GM19372 (cell line): ENCODE measurements around the gene ERC1.

Source experiments
- ATAC-seq: cut with Tn5 transposase; IDR thresholded peaks from one replicate; pipeline ENCODE4 v1.9.1; 2021; ENCODE audit warnings: mild to moderate bottlenecking, low read depth, moderate library complexity; ENCODE audit not compliant: unreplicated experiment

ERC1 gene

DNA sequence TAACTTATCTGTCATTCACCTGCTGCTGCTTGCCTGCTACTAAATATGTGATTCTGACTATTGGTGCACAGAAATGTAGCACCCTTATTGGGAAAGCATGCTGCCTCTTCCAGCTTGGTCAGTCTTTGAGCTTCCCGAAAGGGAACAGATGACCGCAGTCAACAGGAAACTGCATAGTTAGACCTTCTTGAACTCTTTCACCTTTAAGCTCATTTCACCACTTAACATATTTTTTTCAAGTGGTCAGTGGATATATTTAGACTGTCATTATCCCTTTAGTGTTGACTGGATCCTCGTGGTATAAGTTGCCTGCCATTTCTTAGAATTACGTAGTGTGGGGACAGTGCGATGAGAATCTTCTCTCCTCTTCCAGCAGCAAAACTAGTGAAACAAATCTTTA, 378.4 kb downstream of the ERC1 start:
- no peak for ATAC-seq

DNA sequence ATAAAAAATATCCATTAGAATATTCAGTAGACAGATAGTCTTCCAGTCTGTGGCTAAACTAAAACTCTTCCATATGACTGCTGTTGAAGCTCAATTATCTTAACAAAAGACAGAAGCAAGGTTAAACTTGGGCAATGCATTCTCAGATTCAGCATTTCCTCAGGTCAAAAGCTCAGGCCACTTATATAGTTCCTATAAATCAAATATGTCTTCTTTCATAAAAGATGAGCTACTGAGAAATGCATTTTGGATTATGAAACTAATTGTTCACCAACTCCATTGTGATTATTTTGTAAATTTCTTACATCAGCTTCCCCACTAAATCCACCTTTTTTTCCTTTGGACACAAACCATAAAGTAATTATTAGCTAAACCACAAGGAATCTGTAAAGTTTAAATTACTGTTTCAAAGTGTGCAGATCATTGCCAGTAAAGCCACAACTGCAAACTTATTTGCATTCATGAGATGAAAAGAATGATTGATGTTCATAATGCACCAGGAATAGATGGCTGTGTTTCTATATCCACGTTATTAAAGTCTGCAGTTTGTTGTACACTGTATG, 379.0 kb downstream of the ERC1 start:
- no peak for ATAC-seq

DNA sequence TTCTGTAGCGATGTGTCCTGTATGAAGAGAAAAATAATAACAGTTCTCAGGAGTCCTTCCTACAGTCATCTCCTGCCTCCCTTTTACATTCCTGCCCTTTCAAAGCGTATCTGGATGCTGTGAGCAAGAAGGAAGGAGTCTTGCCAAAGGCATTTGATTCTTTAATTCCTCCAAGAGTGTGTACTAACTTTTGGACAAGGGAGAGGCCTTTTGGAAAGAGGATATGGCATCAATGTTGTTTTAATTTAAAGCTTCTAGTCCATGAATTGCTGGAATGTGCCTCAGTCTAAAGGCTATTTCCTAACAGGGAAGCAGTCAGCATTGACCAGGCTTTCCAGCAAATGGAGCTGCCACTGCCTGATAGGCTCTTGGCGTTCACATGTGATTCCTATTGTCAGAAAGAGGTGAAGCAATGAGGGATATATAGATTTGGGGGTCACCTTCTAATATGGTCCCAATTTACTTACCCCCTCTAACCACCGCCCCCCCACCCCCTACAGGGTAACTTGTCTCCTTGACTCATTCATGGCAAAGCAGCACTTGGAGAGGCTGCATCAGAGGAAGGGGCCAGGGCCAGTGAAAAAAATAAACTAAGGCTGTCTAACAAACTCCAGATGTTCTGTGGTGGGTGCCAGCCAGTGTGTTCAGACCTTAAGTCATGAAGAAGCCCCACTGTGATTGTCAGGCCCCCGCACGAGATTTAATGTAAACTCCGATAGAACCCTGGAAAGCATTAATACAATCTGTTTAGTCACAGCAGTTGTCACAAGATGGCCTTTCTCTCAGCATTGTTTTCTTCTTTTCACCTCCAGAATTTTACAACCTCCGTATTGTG, 383.1 kb downstream of the ERC1 start:
- ATAC-seq = no peak

DNA sequence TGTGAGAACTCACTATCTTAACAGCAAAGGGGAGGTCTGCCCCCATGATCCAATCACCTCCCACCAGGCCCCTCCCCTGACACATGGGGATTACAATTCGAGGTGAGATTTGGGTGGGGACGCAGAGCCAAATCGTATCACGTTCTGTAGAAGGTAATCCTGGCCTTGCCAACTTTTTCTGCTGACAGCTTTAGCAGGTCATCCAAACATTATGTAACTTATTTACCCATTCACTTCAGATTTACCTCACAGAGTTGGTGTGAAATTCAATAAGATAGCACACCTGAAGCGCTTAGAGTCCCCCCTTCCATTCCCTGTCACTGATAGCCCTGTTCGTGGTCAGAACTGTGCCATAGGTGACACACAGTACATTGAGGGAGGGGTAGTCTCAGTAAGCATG, 384.3 kb downstream of the ERC1 start:
- no peak for ATAC-seq

DNA sequence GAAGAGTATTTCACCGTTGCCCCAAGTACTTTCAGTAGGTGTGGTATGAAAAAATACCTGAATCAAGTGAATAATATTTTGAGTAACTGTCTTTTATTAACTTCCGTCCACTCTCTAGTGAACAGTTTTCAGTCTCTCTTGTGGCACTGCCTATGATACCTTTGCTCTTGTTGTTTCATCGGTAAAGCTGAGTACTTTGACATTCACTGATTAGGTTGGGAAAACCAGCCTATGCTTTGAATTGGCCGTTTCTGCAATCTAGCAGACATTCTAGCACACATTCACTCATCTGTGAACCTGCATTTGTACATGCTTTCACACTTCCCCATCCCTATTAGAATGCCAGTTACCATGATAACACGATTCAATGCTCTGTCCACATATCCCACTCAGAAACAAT, 386.1 kb downstream of the ERC1 start:
- no peak for ATAC-seq

DNA sequence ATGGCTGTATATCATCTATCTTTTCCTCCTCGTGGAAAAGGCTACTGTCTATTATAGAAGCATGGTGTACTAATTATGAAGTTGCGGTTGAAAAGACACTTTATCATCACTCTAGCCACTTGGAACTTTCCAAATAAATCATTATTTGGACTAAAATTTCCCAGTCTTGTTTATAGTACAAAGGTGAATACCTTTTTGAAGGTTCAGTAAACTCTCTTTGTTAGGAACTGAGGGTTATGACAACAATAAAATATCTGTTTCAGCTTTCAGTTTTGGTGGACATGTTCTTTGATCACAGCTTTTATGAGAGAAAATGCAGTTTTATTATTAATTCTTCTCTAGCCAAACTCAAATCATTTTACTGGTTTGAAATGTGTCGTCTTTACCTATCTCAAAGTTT, 386.7 kb downstream of the ERC1 start:
- ATAC-seq = no peak

DNA sequence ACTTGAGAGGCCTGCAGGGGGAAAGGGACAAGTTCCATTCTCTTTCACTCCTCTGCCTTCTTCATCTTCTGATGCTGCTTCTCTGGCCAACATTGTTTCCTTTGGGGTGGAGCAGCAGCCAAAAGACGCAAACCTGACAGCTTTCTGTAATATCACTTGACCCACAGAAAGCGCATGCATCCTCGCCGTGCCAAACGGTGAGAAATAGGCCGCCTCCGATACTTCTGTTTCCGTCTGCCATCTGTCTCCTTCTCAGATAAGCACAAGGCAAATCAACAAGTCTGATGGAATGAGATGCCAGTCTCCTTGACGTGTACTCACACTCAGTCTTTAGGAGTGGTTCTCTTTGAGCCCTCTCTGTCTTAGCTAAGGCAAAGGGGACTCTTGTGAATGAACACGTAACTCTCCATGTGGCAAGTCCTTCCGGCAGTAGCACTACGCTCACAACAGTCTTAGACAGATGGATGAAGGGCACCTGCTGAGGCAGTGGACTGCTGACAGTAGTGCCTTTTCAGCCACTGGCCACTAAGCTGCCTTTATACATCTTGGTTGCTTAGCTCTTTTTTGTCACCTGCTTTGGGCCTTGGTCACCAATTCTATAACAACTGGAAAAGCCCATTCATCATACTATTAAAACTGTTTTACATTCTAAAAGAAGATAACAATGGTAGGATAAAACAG, 389.3 kb downstream of the ERC1 start:
- ATAC-seq = no peak

DNA sequence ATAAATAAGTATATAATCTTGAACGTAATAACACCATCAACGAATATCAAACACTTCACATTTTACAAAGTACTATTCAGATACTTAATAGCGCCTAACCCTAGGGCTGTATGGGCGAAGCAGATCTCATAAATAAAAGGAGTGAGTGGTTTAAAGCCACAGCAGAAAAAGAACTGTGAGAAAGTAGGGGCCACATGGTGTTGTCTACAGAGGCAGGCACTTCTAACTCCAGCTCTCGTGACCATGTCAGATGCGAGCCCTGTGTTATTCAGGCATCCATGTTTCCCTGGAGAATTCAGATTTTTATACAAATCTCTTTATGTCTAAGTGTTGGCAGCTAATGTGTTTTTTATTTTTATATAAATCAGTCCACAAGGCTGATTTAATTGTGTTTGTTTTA, 391.1 kb downstream of the ERC1 start:
- no peak for ATAC-seq

DNA sequence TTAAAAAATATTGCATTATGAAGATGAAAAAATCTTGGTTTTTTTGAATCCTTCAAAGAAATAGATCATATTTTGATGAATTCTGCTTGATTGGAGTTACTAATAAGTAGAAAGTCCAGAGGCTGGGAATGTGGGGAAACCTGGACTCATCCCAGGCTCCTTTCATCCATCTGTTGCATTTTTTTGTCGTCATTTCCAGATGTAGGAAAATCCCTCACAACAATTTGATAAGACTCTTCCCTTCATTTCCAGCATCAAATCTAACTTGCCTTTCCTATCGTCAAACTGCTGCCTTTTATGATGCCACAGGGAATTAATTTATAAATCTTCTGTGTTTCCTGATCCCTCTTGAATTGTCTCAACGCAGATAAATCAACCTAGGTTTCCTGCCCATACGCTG, 391.8 kb downstream of the ERC1 start:
- no peak for ATAC-seq

DNA sequence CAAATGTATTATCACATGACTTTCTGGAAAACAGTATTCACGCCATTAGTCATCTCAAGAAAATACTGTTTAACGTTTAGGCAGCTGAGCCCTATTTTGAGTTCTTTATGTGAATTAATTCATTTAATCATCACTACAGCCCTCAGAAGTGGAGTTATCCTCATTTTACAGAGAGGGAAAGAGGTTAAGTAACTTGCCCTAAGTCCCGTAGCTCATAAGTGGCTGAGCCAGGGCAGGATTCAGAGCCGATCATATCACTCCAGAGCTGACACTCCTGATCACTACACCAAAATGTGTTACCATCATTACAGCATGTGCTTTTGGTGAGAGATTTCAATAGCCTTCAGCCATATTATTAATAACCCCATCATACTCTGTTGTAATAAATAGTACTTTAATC, 392.7 kb downstream of the ERC1 start:
- ATAC-seq = no peak

DNA sequence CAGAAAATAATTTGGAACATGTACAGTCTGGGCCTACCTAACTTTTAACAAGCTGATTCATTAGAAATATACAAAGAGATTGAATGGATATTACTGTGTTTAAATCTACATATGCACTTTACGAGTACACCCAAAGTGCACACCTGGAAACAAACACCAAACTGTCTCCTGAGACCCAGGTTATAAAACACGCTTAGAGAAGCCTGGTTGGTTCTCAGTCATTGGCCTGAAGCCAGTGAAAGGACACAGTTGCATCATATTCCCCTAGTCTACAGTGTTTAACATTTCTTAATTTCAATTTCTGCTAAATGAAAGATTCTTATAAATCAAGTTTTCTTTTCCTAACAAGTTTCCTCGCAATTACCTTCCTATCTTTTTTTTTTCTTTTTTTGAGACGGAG, 393.9 kb downstream of the ERC1 start:
- ATAC-seq = no peak

DNA sequence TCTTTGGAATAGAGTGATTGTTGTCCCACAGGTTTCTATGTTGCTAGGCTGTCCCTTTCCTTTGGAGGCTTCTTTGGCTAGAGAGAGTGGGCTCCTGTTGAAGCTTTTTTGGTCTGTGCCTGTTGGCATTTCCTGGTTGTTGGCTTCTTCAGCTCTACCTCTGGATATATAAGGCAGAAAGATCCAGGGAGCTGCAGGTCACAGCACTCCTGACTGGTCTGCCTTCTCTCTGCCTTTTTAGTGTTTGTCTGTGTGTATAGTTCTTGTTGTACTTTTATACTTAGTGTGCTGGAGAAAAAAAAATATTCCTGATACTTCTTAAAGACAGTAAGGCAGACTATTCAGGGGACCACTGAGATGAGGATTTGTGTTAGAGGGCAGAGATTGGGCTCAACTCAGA, 400.7 kb downstream of the ERC1 start:
- ATAC-seq = no peak

DNA sequence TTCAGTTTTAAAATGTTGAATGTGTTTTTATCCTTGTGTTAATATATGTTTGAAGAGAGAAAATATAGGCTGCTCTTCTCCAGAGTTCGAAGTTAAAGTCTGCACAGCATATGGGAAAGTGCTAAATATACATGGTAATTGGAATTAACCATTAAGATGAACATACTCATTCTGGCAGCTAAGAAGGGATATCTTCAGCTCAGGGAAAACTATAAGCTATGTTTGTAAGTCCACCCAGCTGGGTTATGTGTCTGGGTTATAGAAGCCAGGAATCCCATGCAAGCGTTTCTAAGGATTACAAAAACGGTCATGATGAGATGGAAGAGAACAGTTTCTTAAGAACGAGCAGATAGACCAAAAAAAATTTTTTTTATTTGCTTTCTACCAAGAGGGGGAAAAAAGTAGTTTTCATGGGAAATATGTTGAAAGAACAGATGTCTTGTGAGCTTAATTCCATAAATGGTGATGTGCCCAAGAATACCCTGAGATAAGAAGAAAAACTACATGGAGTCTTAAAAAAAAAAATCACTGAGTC, 404.5 kb downstream of the ERC1 start:
- ATAC-seq = no peak

DNA sequence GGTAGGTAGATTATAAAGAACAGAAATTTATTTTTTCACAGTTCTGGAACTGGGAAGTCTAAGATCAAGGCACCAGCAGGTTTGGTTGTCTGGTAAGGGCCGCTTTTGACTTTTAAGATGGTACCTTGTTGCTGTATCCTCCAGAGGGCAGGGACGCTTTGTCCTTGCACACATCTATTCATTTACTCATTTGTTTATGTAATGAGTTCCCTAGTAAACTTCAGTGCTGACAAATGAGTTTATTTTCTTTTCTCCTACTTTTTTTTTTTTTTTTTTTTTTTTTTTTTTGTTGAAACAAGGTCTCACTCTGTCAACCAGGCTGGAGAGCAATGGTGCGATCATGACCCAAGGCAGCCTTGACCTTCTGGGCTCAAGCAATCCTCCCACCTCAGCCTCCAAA, 407.6 kb downstream of the ERC1 start:
- ATAC-seq = no peak

DNA sequence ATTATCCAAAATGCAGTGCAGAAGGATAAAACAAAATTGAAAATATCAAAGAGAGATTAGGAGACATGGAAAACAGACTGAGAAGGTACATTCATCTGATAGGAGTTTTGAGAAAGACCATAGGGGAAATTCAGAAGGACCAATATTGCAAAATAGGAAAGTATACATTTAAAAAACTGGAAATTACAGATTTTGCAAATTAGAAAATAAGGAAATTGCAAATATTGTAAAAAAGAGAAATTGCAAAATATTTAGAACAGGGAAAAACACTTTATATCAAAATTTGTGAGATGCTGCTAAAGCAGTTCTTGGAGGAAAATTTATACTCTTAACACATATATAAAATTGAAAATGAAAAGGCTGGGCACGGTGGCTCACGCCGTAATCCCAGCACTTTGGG, 410.9 kb downstream of the ERC1 start:
- ATAC-seq = no peak

DNA sequence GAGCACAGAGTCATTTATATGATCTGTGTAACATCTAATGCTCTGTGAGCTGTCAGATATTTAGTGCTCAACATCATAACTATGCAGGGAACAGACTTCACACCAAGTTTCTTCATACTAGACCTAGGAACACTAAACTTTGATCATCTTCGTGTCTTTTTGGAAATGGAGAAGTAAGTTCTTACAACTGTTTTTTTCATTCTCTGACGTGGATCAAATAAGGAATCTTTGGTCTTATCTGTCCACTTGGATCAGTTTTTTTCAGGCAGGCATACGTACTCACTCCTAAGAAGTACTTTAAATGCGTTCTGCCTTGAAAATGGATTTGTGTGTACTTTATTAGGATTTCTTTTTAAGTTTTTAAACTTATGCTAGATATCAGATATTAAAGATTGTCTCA, 412.4 kb downstream of the ERC1 start:
- ATAC-seq = no peak

DNA sequence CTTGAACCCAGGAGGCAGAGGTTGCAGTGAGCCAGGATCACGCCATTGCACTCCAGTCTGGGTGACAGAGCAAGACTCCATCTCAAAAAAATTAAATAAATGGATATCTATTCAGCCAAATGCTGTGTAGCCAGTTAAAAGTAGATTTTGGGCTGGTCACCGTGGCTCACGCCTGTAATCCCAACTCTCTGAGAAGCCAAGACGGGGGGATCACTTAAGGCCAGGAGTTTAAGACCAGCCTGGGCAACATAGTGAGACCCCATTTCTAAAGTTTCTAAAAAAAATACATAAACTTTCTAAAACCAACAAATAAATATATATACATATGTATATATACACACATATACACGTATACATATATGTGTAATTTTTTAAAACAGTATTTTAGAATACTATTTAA, 414.6 kb downstream of the ERC1 start:
- no peak for ATAC-seq

DNA sequence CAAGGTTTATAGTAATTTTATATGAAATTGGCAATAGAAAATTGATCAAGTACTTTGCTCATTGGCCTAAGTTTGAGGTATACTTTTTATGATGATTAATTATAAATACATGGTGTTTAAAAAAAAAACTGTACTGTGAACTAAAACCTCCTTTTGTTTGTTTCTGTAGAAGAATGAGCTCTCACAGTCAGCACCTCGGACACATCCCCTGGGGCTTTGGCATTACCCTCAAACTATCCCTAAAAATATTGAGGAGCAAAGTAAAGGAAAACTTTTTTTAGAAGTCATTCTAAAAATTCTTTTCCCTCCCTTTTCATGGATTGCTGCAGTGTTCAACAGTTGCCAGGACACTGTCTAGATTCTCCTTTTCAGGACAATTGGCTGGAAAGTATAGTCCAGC, 419.8 kb downstream of the ERC1 start:
- ATAC-seq = no peak

DNA sequence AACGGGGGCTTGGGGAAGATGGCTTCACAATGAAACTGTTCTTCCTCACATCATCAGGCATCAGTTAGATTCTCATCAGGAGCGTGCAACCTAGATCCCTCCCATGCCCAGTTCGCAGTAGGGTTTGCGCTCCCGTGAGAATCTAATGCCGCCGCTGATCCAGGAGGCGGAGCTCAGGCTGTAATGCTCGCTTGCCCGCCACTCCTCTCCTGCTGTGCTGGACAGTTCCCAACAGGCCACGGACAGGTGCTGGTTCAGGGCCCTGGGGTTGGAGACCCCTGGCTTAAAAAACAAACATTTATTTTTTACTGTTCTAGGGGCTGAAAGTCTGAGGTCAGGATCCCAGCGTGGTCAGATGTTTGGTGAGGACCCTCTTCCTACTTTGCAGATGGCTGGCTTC, 422.9 kb downstream of the ERC1 start:
- ATAC-seq = no peak

DNA sequence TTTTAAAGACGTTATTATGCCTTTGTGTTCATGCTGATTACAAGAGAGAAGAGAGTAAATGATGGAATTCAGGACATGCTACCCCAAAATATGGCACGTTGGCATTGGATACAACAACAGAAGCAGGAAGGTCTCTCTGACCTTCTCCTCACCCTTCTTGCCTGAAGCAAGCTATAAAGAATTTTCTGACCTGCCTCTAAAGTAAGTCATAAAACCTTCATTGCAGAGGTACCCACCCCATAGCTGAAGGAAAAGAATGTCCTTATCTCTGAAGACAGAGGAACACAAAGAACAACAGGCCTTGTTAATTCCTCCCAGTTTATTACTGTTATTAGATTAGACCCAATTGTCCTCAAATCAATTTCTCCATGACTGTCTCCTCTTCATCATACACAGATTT, 427.1 kb downstream of the ERC1 start:
- ATAC-seq = no peak

DNA sequence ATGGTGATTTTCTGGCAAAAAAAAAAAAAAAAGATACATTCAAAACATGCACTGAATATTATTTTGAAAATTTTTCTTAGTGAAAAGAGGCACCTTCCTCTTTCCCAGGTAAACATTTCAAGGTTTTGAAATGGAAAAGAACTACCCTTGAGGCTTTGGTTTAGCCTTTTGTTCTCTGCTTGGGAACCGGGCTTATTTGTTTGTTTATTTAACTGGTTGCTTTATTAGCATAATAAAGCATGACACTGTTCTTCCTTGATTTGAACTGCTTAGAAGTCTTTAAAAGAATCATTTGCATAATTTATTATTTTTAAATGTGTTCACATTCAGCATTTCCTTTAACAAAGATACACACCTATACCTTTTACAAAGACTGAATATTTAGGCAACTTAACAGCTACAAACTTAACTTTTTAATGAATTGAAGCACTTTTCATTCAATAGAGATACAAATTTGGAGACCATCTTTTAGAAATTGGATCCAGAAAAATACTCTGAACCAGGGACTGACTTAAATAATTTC, 428.9 kb downstream of the ERC1 start:
- no peak for ATAC-seq
